LNCaP clone FGC (cell line): ENCODE measurements around the gene PLCB1.

Experiments
- DNase-seq: peaks from one replicate; pipeline ENCODE4 v3.0.0-alpha.2; 2011; ENCODE audit warnings: low read depth
- H3K4me3 ChIP-seq: 2 replicates; pipeline ENCODE4 v1.5.1; 2011; ENCODE audit warnings: mild to moderate bottlenecking, low read depth, low read length, control low read depth
- TF ChIP-seq, protein P1 (sequence below): IDR thresholded peaks from 2 replicates; pipeline ENCODE4 v1.5.1; 2012; ENCODE audit warnings: mild to moderate bottlenecking; ENCODE audit not compliant: control insufficient read depth, insufficient read depth; ENCODE audit errors: extremely low read depth

Gene PLCB1

DNA sequence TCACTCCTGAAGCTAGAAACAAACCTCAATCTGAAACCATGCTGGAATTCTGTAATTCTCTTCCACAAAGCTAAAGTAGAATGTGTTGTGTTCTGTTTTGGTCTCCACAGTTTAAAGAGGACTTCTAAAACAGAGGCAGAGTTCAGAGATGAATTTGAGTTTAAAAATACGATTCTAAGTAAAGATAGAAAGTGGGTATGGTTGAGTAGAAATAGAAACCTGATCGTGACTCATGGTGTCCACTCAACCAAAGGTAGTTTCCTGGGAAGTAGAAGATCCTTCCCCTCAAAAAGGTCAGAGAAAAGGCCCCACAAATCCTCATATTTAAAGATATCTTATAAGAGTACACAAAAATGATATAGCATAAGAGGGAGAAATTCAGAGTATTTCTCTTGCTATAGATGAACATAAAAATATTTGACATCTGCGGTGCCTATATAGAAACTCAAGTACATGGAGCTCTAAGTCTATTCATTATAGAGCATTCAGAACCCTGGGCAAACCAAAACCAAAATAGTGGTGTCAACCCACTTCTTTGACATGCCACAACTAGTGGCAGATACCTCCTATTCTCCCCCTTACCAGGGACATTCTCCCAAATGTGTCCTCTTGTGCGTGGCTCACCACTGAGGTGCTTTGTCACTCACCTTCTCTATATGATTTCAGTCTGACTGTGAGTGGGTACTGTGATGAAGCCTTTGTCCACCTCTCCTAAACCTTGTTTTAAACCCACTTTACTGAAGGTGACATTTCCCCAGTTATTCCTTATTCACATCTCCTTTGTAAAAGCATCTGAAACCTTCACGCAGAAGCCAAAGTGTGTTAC is 84.5 kb downstream of the PLCB1 start:
- DNase-seq = no peak
- TF ChIP-seq, protein P1, sequence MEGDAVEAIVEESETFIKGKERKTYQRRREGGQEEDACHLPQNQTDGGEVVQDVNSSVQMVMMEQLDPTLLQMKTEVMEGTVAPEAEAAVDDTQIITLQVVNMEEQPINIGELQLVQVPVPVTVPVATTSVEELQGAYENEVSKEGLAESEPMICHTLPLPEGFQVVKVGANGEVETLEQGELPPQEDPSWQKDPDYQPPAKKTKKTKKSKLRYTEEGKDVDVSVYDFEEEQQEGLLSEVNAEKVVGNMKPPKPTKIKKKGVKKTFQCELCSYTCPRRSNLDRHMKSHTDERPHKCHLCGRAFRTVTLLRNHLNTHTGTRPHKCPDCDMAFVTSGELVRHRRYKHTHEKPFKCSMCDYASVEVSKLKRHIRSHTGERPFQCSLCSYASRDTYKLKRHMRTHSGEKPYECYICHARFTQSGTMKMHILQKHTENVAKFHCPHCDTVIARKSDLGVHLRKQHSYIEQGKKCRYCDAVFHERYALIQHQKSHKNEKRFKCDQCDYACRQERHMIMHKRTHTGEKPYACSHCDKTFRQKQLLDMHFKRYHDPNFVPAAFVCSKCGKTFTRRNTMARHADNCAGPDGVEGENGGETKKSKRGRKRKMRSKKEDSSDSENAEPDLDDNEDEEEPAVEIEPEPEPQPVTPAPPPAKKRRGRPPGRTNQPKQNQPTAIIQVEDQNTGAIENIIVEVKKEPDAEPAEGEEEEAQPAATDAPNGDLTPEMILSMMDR = no peak
- H3K4me3 ChIP-seq = no peak overlapping the region

DNA sequence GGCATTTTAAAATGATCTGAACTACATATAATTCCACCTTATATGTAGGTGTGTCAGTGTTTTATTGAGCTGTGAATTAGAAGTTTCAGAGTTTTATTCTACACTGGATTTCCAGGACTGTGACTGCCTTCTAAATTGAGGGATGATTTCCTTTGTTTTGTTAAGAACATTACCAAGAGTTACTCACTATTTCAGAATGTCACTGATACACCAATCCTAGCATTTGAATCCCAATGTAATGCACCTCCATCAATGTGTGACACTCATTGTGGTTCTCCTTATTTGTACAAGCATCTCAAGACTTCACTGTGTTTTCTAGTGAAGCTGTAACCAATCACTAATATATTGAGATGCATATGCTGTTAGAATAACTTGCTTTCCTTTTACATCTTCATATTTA is 86.8 kb downstream of the PLCB1 start:
- TF ChIP-seq, protein P1 = no peak
- H3K4me3 ChIP-seq = no peak overlapping the region
- DNase-seq = no peak

GRCh38 chr20:8219403-8219802 is 87.3 kb downstream of the PLCB1 start:
- DNase-seq = peak; percentile 96
- H3K4me3 ChIP-seq = no peak overlapping the region
- TF ChIP-seq, protein P1 = no peak

DNA sequence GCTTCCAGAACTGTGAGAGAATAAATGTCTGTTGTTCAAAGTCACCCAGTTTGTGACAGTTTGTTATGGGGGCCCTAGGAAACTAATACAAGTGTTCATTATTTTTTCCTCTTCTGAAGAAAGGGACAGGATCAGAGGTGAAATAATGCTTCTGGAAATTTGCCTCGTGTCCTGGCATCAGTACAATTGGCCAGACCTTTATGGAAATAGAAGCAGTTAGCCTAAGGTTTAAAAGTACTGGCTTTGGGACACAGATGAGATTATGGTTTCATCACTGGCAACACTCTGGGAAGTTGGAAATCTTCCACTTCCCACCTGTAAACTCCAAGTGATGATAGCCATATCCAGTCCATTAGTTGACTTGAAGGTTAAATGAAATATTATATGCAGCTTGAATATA is 88.7 kb downstream of the PLCB1 start:
- DNase-seq = peak; percentile 88
- no peak overlapping the region for H3K4me3 ChIP-seq
- TF ChIP-seq, protein P1 = no peak

GRCh38 chr20:8221887-8222419 is 89.9 kb downstream of the PLCB1 start:
- DNase-seq = no peak
- H3K4me3 ChIP-seq = no peak overlapping the region
- TF ChIP-seq, protein P1 = no peak

GRCh38 chr20:8223091-8223870 is 91.2 kb downstream of the PLCB1 start:
- TF ChIP-seq, protein P1 = no peak
- no peak overlapping the region for H3K4me3 ChIP-seq
- no peak for DNase-seq
